Measurements from ENCODE around the gene LTB4R2. TPM values are rescaled to one million over a fixed set of nuclear protein-coding genes. Genes with fewer than 3 reads are reported as not detected.
"Not testable (repeated sequence)": the region's sequence is repeated elsewhere in the genome, so short reads cannot be mapped to it uniquely, and the experiment has no call there.

LTB4R2 gene
- total RNA-seq, 1 donor from 2014 or later = 13.9 TPM

GRCh38 chr14:24340606-24341005, 30.7 kb downstream of the LTB4R2 start:
- no peak for DNase-seq

- no peak for DNase-seq
These were observed 32.9 kb downstream of the LTB4R2 start for GRCh38 chr14:24342889-24343288.

- no peak for DNase-seq
These were observed 34.1 kb downstream of the LTB4R2 start for GRCh38 chr14:24343795-24344660.

- no peak for DNase-seq
These were observed 37.2 kb downstream of the LTB4R2 start for GRCh38 chr14:24347134-24347533.

GRCh38 chr14:24348186-24348585, 38.2 kb downstream of the LTB4R2 start:
- DNase-seq = no peak

- no peak for DNase-seq
These were observed 39.8 kb downstream of the LTB4R2 start for GRCh38 chr14:24349742-24350141.

- DNase-seq = no peak
These were observed 41.6 kb downstream of the LTB4R2 start for GRCh38 chr14:24351517-24351916.

GRCh38 chr14:24353559-24354481, 43.9 kb downstream of the LTB4R2 start:
- no peak for DNase-seq

GRCh38 chr14:24354482-24354825, 44.5 kb downstream of the LTB4R2 start:
- not testable (repeated sequence) for DNase-seq

- DNase-seq = no peak
These were observed 45.1 kb downstream of the LTB4R2 start for GRCh38 chr14:24355009-24355408.

GRCh38 chr14:24356208-24356607, 46.3 kb downstream of the LTB4R2 start:
- DNase-seq = no peak

- DNase-seq = no peak
These were observed 50.3 kb downstream of the LTB4R2 start for GRCh38 chr14:24360281-24360680.

- DNase-seq = no peak
These were observed 51.4 kb downstream of the LTB4R2 start for GRCh38 chr14:24361326-24361725.

Small RNA genes lying within 50 kb of the gene (small RNA-seq; reads per million reads assigned to genes)
- gene RF00026 (ENCODE audit: low replicate concordance) = not detected

Other genes with a start within 250 kb of the LTB4R2 start
- gene CPNE6, start 238.6 kb upstream of the LTB4R2 start, total RNA-seq = 0.20 TPM
- 7.2 TPM for gene PCK2, start 215.8 kb upstream of the LTB4R2 start, total RNA-seq
- 45.2 TPM for gene DCAF11, start 195.4 kb upstream of the LTB4R2 start, total RNA-seq
- 0.69 TPM for gene NRL, start 195.2 kb upstream of the LTB4R2 start, total RNA-seq
- 13.0 TPM for gene FITM1, start 179.5 kb upstream of the LTB4R2 start, total RNA-seq
- 59.7 TPM for gene PSME1, start 173.9 kb upstream of the LTB4R2 start, total RNA-seq
- gene EMC9, start 168.5 kb upstream of the LTB4R2 start, total RNA-seq = 6.8 TPM
- gene PSME2, start 163.5 kb upstream of the LTB4R2 start, total RNA-seq = 62.5 TPM
- gene RNF31, start 162.6 kb upstream of the LTB4R2 start, total RNA-seq = 24.2 TPM
- 43.4 TPM for gene IRF9, start 148.9 kb upstream of the LTB4R2 start, total RNA-seq
- 3.6 TPM for gene REC8, start 138.1 kb upstream of the LTB4R2 start, total RNA-seq
- gene IPO4, start 121.3 kb upstream of the LTB4R2 start, total RNA-seq = 22.8 TPM
- 22.4 TPM for gene TM9SF1, start 114.7 kb upstream of the LTB4R2 start, total RNA-seq
- gene TSSK4, start 104.4 kb upstream of the LTB4R2 start, total RNA-seq = not detected
- gene CHMP4A, start 96.7 kb upstream of the LTB4R2 start, total RNA-seq = 30.1 TPM
- gene MDP1, start 94.1 kb upstream of the LTB4R2 start, total RNA-seq = 9.5 TPM
- gene NEDD8, start 77.8 kb upstream of the LTB4R2 start, total RNA-seq = 73.5 TPM
- gene GMPR2, start 77.2 kb upstream of the LTB4R2 start, total RNA-seq = 39.9 TPM
- gene TINF2, start 67.5 kb upstream of the LTB4R2 start, total RNA-seq = 36.2 TPM
- gene TGM1, start 47.0 kb upstream of the LTB4R2 start, total RNA-seq = 26.1 TPM
- 13.2 TPM for gene RABGGTA, start 38.5 kb upstream of the LTB4R2 start, total RNA-seq
- gene DHRS1, start 10.4 kb upstream of the LTB4R2 start, total RNA-seq = 17.9 TPM
- gene NOP9, start 10.3 kb upstream of the LTB4R2 start, total RNA-seq = 14.8 TPM
- 7.9 TPM for gene CIDEB, start 2.2 kb upstream of the LTB4R2 start, total RNA-seq
- 8.6 TPM for gene LTB4R, start 1.4 kb downstream of the LTB4R2 start, total RNA-seq
- gene ADCY4, start 24.9 kb downstream of the LTB4R2 start, total RNA-seq = 9.6 TPM
- 5.6 TPM for gene RIPK3, start 29.9 kb downstream of the LTB4R2 start, total RNA-seq
- 33.7 TPM for gene NFATC4, start 58.0 kb downstream of the LTB4R2 start, total RNA-seq
- 33.0 TPM for gene NYNRIN, start 88.9 kb downstream of the LTB4R2 start, total RNA-seq
- 1.8 TPM for gene CBLN3, start 119.5 kb downstream of the LTB4R2 start, total RNA-seq
- gene KHNYN, start 119.8 kb downstream of the LTB4R2 start, total RNA-seq = 38.8 TPM
- gene SDR39U1, start 132.6 kb downstream of the LTB4R2 start, total RNA-seq = 13.5 TPM
- 0.69 TPM for gene CMA1, start 198.1 kb downstream of the LTB4R2 start, total RNA-seq